AG09309 (cell line): ENCODE data around the gene MSANTD1.

Experiments used
- DNase-seq: peaks from one replicate; pipeline ENCODE4 v3.0.0-alpha.2; 2010; ENCODE audit warnings: low read depth
- H3K4me3 ChIP-seq: 2 replicates; pipeline ENCODE4 v1.5.1; 2011; ENCODE audit warnings: mild to moderate bottlenecking, low read depth, low read length, moderate library complexity; ENCODE audit not compliant: control insufficient read depth
- TF ChIP-seq, protein P1 (sequence below): IDR thresholded peaks from 2 replicates; pipeline ENCODE4 v1.5.1; 2011; ENCODE audit warnings: mild to moderate bottlenecking, low read depth, low read length, inconsistent platforms; ENCODE audit not compliant: insufficient read depth, control insufficient read depth; ENCODE audit errors: missing control alignments

MSANTD1 gene

DNA sequence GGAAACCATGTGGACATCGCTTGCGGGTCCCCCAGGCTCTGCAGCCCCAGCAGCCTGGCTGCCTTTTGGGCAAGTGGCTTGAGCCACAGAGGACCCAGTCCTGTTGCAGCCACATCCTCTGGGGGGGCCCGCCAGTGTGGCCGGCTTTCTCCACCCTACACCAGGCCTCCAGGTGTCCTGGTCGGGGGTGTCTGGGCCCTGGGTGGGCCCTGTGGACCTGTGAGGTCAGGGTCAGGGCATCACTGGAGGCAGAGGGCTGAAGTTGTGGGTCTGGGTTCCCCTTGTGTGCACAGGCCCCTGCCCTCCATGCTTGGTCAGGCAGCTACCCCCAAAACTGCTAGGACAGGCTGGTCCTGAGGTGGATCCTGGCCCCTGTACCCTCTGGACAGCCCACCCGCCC is 3.3 kb upstream of the MSANTD1 start:
- no peak overlapping the region for H3K4me3 ChIP-seq
- TF ChIP-seq, protein P1, sequence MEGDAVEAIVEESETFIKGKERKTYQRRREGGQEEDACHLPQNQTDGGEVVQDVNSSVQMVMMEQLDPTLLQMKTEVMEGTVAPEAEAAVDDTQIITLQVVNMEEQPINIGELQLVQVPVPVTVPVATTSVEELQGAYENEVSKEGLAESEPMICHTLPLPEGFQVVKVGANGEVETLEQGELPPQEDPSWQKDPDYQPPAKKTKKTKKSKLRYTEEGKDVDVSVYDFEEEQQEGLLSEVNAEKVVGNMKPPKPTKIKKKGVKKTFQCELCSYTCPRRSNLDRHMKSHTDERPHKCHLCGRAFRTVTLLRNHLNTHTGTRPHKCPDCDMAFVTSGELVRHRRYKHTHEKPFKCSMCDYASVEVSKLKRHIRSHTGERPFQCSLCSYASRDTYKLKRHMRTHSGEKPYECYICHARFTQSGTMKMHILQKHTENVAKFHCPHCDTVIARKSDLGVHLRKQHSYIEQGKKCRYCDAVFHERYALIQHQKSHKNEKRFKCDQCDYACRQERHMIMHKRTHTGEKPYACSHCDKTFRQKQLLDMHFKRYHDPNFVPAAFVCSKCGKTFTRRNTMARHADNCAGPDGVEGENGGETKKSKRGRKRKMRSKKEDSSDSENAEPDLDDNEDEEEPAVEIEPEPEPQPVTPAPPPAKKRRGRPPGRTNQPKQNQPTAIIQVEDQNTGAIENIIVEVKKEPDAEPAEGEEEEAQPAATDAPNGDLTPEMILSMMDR: no peak
- no peak for DNase-seq

DNA sequence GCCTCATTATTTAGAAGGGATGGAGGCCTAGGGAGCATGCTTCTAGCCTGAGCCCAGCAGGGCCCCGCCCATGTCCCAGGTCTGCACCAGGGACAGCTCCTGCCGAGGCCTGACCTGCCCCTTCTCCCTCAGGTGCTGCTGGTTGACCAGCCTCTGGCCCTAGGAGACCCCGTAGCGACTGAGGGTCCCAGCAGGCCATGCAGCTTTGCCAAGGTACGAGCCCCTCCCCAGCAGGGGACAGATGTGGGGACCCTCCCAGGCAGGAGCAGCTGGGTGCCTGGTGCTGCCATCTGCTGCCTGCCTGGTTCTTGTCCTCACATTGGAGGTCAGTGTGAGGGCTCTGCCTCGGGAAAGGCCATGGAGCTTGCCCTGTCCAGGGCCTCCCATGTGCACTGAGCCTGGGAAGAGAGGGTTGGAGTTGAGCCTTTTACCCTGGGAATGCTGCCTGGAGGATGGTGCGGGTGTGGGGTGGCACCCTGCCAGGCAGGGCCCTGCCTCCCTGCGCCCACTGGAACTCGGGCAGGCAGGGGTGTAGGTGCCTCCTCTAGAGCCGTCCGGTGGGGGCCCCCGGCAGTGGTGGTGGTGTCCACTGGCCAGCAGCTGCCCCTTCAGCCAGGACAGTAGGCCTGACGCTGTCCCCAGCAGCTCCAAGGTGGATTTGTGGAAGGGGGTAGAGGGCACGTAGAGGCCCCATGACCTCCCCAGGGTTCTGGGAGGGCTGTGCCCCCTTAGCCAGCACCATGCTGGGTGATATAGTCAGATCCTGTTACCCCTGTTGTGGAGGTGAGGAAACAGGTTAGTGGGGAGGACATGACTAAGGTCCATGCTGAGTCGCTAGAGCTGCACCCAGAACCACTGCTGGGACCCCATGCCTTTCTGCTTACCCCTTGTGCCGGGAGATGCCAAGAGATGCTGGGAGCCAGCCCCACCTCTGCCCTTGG is 2.2 kb upstream of the MSANTD1 start:
- DNase-seq: no peak
- TF ChIP-seq, protein P1: no peak
- H3K4me3 ChIP-seq: no peak overlapping the region

DNA sequence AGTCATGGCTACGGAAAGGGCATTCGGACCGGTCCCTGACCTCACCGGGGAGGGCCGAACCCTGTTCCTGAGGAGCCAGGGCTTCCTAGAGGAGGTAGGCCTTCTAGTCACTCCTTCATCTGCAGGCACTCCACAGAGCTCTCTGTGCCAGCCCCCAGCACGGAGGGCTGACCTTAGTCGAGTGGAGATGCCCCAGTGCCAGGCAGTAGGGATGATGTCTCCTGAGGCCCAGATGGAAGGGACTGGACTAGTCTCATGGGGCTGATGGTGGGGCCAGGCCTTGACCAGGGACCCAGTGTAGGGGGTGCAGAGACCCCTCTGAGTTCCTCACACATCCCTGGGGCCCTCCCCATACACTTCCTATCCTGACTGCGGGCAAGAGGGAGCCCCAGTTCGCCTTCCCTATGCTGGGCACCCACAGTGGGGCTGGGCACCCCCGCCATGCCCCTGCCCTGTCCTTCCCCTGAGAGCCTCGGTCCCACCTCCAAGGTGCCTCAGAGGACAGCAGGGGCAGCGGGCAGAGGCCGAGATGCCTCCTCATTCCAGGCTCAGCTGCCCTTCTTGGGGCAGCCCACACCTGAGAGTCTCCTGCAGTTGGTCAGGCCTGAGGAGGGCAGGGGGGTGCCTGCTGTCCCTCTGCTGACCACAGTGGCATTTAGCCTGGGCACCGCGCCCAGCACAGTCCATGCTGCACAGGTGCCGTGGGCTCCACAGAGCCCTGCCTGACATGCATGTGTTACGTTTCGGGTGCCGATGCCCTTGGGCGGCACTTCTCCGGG is 1.4 kb upstream of the MSANTD1 start:
- no peak for DNase-seq
- TF ChIP-seq, protein P1: no peak
- no peak overlapping the region for H3K4me3 ChIP-seq

DNA sequence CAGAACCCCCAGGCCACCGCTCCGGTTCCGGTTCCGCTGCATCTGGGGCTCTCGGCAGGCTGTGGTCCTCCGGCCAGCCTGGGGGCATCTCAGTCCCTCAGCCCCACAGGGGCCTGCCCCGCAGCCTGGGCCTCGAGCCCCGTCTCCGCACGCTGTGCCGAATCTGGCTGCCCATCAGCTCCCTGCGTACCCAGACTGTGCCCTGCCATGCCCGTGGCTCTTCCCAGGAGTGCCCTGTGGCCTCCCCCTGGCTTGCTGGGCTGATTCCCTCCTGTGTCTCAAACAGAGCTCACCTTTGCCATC is 830 bp upstream of the MSANTD1 start:
- no peak for DNase-seq
- TF ChIP-seq, protein P1: no peak
- no peak overlapping the region for H3K4me3 ChIP-seq

GRCh38 chr4:3249711-3250437 is 915 bp downstream of the MSANTD1 start:
- no peak overlapping the region for H3K4me3 ChIP-seq
- TF ChIP-seq, protein P1: no peak
- DNase-seq: no peak

- H3K4me3 ChIP-seq: no peak overlapping the region
- no peak for DNase-seq
- TF ChIP-seq, protein P1: no peak
These were observed 1.5 kb downstream of the MSANTD1 start for GRCh38 chr4:3250438-3250955.
